Measurements from ENCODE around the gene MZF1.

Gene MZF1

DNA sequence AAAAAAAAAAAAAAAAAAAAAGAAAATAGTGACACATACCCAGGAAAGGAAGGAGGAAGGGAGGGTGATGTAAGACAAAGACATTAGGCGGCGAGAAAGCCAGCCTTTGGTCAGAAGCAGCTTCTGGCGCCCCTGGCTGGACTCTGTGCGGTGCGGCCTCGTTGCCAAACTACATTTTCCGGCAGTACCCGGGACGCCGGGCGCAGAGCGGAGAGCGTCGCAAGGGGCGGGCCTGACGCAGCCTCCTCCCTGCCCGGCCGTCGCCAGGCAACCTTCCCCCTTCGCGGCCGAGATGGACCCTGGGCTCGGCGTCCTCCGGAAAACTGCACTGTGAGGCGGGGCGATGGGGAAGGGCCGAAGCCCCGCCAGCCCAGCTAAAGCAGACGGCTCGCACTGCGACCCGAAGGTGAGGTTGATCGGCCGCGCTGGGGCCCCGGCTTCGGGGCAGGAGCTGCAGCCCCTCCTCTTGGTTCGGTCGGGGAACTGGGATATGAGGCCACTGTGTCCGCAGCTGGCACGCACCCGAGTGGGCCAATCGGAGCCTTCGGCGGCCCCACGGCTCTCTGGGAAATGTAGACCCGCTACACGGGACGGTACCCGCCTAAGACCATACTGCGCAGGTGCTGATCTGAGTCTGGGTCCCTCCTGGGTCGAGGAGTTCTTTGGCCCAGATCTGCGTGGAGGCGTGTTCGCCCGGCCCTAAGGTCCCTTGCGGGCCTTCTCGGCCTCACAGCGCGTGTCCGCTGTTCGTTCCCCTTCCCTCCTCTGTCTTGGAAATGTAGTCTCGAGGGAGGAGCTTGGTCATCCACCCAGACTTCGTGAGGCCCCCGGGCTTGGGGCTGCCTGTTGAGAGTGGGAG is 2.3 kb upstream of the MZF1 start:
- peak overlapping the region; percentile 73 for H3K9ac ChIP-seq (ENCODE audit: low read length)
- H3K27ac ChIP-seq (ENCODE audit: low read depth, low read length): peak overlapping the region; percentile 48; the same call in 1 of the 2 replicates
- H3K27me3 ChIP-seq (ENCODE audit: low read length): no peaks in the 10 kb centered on the region
- peak overlapping the region; percentile 90 for H3K4me3 ChIP-seq (ENCODE audit: insufficient read depth, low read length, poor library complexity, severe bottlenecking)
- H2AFZ ChIP-seq (ENCODE audit: low read depth, low read length, severe bottlenecking): peak overlapping the region; percentile 88
- no peaks in the 10 kb centered on the region for H3K79me2 ChIP-seq (ENCODE audit: insufficient read depth, low read length)
- H3K9me2 ChIP-seq (replicated peaks; ENCODE audit: insufficient read depth, low read length): no peaks in the 10 kb centered on the region
- H3K36me3 ChIP-seq (ENCODE audit: low read length): no peaks in the 10 kb centered on the region
- H3K4me2 ChIP-seq (ENCODE audit: low read depth, low read length, poor library complexity, severe bottlenecking): peak overlapping the region; percentile 89
- no peaks in the 10 kb centered on the region for H4K20me1 ChIP-seq (ENCODE audit: low read depth, low read length)
- TF ChIP-seq, protein P1, sequence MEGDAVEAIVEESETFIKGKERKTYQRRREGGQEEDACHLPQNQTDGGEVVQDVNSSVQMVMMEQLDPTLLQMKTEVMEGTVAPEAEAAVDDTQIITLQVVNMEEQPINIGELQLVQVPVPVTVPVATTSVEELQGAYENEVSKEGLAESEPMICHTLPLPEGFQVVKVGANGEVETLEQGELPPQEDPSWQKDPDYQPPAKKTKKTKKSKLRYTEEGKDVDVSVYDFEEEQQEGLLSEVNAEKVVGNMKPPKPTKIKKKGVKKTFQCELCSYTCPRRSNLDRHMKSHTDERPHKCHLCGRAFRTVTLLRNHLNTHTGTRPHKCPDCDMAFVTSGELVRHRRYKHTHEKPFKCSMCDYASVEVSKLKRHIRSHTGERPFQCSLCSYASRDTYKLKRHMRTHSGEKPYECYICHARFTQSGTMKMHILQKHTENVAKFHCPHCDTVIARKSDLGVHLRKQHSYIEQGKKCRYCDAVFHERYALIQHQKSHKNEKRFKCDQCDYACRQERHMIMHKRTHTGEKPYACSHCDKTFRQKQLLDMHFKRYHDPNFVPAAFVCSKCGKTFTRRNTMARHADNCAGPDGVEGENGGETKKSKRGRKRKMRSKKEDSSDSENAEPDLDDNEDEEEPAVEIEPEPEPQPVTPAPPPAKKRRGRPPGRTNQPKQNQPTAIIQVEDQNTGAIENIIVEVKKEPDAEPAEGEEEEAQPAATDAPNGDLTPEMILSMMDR (IDR thresholded peaks at IDR 0.05; ENCODE audit: insufficient read depth, low read length, poor library complexity, severe bottlenecking): no peak
- no peak for TF ChIP-seq EZH2phosphoT487 (conservative IDR thresholded peaks at IDR 0.05; ENCODE audit: low read length)
- H3F3A ChIP-seq (ENCODE audit: insufficient read depth): peaks cover 25% of the 10 kb centered on the region
- H3K9me3 ChIP-seq (ENCODE audit: insufficient read depth, low read length): no peaks in the 10 kb centered on the region

DNA sequence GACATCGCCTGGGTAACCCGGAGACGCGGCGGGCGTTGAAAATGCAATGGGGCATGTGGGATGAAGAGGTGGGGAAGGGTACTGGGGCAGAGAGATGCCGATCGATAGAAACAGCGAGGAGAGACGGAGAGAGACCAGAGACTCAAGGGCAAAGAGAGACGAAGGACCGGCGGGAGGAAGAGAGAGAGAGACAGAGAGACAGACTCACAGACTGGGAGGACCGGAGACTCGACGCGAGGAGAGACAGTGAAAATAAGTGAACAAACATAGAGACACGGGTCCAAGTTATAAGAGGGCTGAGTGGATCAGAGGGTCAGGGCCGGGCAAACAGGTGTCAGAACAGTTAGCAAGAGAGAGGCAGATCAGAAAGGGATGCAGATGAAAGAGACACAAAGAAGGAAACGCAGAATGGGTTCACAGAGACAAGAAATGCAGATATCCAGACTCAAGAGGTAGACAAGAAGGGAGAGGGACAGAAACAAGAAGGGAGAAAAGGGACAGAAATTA is 576 bp upstream of the MZF1 start:
- H3K4me2 ChIP-seq (ENCODE audit: low read depth, low read length, poor library complexity, severe bottlenecking): peak overlapping the region; percentile 89
- no peak for TF ChIP-seq EZH2phosphoT487 (conservative IDR thresholded peaks at IDR 0.05; ENCODE audit: low read length)
- TF ChIP-seq, protein P1 (IDR thresholded peaks at IDR 0.05; ENCODE audit: insufficient read depth, low read length, poor library complexity, severe bottlenecking): no peak
- no peaks in the 10 kb centered on the region for H4K20me1 ChIP-seq (ENCODE audit: low read depth, low read length)
- H3F3A ChIP-seq (ENCODE audit: insufficient read depth): peaks cover 20% of the 10 kb centered on the region
- H3K27me3 ChIP-seq (ENCODE audit: low read length): no peaks in the 10 kb centered on the region
- peak overlapping the region; percentile 44 for H2AFZ ChIP-seq (ENCODE audit: low read depth, low read length, severe bottlenecking)
- no peaks in the 10 kb centered on the region for H3K79me2 ChIP-seq (ENCODE audit: insufficient read depth, low read length)
- H3K9me3 ChIP-seq (ENCODE audit: insufficient read depth, low read length): no peaks in the 10 kb centered on the region
- H3K9ac ChIP-seq (ENCODE audit: low read length): peak overlapping the region; percentile 68
- H3K4me3 ChIP-seq (ENCODE audit: insufficient read depth, low read length, poor library complexity, severe bottlenecking): peak overlapping the region; percentile 66
- H3K9me2 ChIP-seq (replicated peaks; ENCODE audit: insufficient read depth, low read length): no peaks in the 10 kb centered on the region
- H3K36me3 ChIP-seq (ENCODE audit: low read length): no peaks in the 10 kb centered on the region
- H3K27ac ChIP-seq (ENCODE audit: low read depth, low read length): peak overlapping the region; percentile 32; the same call in 1 of the 2 replicates

DNA sequence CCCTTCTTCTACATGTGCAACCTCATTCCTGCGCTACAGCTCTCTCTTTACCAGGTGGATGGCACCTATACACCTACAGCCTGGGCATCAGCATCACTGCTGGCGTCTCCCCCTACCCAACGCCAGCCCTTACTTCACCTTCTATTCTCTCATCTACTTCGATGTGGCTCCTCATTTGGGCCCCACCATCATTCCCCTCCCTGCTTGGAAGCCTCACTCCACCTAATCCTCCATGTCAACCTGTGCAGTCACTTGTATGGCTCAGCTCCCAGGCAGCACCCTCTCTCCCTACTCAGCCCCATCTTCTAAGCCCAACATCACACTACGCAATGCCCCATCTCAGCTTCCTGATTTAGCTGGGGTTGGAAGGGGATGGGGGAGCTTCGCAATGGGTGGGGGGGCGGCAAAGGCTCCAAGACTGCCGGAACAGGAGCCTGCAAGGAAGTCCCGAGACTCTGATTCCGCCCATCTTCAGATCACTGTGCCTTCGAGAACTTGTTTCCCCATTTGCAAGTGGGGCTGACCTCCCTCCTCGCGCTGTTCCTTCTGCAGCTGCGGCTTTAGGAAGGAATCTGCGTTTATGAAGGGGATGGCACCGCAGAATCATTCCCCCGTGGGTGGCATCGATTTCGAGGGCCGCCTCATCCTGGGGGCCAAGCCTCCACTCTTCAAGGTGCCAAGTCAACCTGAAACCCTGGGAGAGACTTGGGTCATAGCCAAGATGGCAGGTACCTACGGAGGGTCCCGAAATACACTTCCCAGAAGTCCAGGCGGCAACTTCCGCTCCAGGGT is 913 bp downstream of the MZF1 start:
- Histone ChIP-seq H3K27ac (ENCODE audit: low read depth, low read length) (peak overlapping the region; percentile 81), H3K79me2 (ENCODE audit: insufficient read depth, low read length) (no peaks in the 10 kb centered on the region), H3F3A (ENCODE audit: insufficient read depth) (peaks cover 18% of the 10 kb centered on the region), H4K20me1 (ENCODE audit: low read depth, low read length) (no peaks in the 10 kb centered on the region), H3K4me3 (ENCODE audit: insufficient read depth, low read length, poor library complexity, severe bottlenecking) (peak overlapping the region; percentile 66), H3K36me3 (ENCODE audit: low read length) (no peaks in the 10 kb centered on the region), H3K9ac (ENCODE audit: low read length) (peak overlapping the region; percentile 68), H2AFZ (ENCODE audit: low read depth, low read length, severe bottlenecking) (no peak overlapping the region), H3K9me3 (ENCODE audit: insufficient read depth, low read length) (no peaks in the 10 kb centered on the region), H3K27me3 (ENCODE audit: low read length) (no peaks in the 10 kb centered on the region), H3K9me2 (replicated peaks; ENCODE audit: insufficient read depth, low read length) (no peaks in the 10 kb centered on the region), H3K4me2 (ENCODE audit: low read depth, low read length, poor library complexity, severe bottlenecking) (peak overlapping the region; percentile 89)
- TF ChIP-seq EZH2phosphoT487 (conservative IDR thresholded peaks at IDR 0.05; ENCODE audit: low read length): no peak
- TF ChIP-seq, protein P1 (IDR thresholded peaks at IDR 0.05; ENCODE audit: insufficient read depth, low read length, poor library complexity, severe bottlenecking): no peak
